Measurements from ENCODE around the gene SPOCK1.

DNA sequence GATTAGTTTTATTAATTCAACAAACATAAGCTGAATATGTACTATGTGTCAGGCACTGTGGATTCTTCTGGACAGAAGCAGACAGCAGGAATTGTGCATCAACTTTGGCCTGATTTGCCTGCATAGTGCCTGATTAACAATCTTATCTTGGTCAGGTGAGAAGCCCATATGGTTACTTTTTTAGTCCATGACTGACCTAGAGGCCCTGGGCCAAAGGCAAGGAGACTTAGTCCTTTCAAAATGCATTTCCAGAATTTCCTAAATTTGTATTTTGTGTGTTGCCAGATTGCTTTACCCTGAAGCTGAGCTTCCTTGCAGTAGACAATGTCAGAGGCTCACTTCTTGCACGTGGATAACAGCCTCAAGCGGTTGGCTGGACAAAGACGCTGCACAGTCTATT is 286.7 kb downstream of the SPOCK1 start:
- TF ChIP-seq, protein P1, sequence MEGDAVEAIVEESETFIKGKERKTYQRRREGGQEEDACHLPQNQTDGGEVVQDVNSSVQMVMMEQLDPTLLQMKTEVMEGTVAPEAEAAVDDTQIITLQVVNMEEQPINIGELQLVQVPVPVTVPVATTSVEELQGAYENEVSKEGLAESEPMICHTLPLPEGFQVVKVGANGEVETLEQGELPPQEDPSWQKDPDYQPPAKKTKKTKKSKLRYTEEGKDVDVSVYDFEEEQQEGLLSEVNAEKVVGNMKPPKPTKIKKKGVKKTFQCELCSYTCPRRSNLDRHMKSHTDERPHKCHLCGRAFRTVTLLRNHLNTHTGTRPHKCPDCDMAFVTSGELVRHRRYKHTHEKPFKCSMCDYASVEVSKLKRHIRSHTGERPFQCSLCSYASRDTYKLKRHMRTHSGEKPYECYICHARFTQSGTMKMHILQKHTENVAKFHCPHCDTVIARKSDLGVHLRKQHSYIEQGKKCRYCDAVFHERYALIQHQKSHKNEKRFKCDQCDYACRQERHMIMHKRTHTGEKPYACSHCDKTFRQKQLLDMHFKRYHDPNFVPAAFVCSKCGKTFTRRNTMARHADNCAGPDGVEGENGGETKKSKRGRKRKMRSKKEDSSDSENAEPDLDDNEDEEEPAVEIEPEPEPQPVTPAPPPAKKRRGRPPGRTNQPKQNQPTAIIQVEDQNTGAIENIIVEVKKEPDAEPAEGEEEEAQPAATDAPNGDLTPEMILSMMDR (IDR thresholded peaks at IDR 0.05; ENCODE audit: low read depth, low read length, missing input control): no peak
- no peak for TF ChIP-seq HNF4G (IDR thresholded peaks at IDR 0.05)
- no peak for TF ChIP-seq JUND (IDR thresholded peaks at IDR 0.05)
